Stimulated activated CD8-positive, alpha-beta memory T cell treated with anti-CD3 and anti-CD28 coated beads, Interleukin-12 subunit alpha, Interleukin-12 subunit beta, amount 100 ng/mL, for 24 hours (primary cell): ENCODE measurements around the gene STIMATE.

Source experiments
- DNase-seq: peaks from one replicate; pipeline ENCODE4 v3.0.0-alpha.2; 2020; ENCODE audit errors: extremely low read depth

The STIMATE gene

DNA sequence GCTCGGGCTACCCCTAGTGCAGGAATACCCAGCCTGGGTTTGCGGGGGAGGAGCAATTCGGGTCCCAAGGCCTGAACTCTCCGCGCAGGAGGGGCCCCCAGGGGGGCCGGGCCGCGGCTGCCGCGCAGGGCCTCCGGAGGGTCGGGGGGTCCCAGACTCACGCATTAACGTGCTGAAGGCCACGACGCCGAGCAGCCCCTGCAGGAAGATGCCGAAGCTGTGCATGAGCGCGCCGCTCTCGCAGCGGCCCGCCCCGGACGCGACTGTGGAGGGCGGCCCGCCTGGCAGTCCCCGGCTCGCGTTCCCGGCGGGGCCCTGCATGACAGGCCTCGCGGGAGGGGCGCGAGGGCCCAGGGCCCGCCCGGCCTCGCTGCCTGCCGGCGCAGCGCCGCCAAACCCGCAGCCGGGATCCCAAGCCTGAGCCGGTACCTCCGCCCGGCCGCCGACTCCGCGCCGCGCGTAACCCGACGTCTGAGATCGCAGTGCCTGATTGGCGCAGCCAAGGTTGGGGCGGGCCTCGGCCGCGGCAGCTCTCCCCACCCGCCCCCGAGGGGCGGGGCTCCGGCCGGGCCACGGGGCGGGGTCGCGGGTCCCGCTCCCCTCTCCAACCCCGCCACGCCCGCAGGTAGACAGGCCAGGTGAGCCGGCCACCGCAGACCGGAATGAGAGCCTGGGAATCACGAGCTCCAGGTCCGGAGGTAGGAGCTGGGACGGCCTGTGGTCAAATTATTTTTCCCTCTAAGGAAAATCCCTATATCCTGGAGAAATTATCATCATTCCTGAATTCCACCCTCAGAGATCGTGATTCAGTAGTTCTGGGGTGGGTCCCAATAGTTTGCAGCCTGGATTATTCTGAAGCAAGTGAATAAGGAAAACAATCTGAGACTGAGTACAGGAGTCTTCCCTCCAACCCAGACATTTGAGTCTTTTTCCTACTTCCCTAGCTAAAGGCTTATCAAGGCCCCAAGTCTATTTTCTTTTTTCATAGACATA is at the start of gene STIMATE:
Gene STIMATE, minus strand, starts transcription at position 419 of the 993 bp plus-strand sequence. Its CDS starts 98 bp downstream, at position 321.
- DNase-seq: peak; percentile 64

DNA sequence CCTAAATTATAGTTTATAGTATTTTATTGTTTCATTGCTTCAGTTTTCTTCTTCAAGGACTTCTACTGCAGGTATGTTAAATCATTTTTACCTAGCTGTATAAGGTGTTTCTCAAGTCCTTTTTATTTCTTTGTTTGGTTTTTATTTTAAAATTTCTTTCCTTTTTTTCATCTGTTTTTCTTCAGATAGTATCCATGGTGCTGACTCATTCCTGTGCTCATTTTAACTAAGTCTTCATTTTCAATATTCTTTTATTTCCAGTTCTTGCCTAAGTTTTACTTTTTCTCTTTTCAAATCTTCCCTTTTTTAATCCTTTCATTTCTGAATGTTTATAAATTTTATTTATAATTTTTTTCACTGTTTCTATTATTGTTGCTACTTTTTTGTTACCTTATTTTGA is 42.3 kb upstream of the STIMATE start:
- DNase-seq: no peak

- peak; percentile 7 for DNase-seq
Observed at GRCh38 chr3:52934630-52935530, 37.5 kb upstream of the STIMATE start.

- no peak for DNase-seq
Observed at GRCh38 chr3:52931889-52932288, 34.5 kb upstream of the STIMATE start.

DNA sequence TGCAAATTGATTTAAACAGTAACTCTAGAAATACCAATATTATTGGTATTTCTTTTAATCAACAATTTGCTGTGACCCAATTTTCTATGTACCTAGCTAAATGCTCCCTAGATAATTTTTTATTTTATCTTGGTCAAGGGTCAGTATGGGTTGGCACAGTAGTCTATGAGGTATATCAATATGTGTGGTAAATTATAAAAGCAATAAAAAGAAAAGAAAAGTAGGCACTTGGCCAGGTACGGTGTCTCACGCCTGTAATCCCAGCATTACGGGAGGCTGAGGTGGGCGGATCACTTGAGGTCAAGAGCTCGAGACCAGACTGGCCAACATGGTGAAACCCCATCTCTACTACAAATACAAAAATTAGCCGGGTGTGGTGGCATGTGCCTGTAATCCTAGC is 34.0 kb upstream of the STIMATE start:
- DNase-seq: no peak

- no peak for DNase-seq
Observed at GRCh38 chr3:52930748-52931147, 33.4 kb upstream of the STIMATE start.

DNA sequence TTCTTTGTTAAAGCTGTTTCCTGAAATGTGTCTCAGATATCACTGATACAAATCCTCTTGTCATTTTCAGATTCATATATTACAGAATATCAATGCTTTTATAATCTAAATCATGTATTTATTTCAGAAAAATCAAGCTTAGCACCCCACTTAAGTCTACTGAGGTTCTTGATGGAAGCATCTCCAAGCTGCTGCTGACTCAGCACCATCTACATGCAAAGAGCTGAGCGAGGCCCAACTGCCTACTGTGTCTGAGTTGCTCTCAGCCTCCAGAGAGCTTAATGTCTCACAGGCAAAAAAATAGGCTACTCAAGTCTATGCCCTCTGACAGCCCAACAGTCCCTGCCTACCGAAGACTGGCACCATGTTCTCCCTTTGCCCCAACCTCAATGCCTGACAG is 29.2 kb upstream of the STIMATE start:
- DNase-seq: no peak

- no peak for DNase-seq
Observed at GRCh38 chr3:52925405-52926313, 28.3 kb upstream of the STIMATE start.

- DNase-seq: no peak
Observed at GRCh38 chr3:52923963-52924362, 26.6 kb upstream of the STIMATE start.

GRCh38 chr3:52920841-52921240 is 23.5 kb upstream of the STIMATE start:
- no peak for DNase-seq

- DNase-seq: no peak
Observed at GRCh38 chr3:52917044-52917443, 19.7 kb upstream of the STIMATE start.

DNA sequence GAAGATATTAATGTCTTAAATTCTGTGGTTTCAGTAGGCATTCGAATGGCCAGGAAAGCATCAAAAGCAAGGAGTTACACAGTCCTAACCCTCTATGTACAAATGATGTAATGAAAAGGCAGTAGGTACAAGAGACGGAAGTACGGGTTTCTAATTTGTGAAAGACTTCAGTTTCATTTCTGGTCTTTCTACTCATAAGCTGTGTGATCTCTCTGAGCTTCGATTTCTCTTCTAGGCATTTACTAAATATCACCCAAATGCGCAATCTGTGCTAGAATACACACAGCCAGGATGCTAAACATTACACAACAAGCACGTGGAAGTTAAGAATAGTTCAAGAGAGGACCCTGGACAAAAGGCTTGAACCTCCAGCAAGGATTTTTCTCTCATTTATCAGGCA is 17.9 kb upstream of the STIMATE start:
- no peak for DNase-seq

- no peak for DNase-seq
Observed at GRCh38 chr3:52912885-52913731, 15.8 kb upstream of the STIMATE start.

DNA sequence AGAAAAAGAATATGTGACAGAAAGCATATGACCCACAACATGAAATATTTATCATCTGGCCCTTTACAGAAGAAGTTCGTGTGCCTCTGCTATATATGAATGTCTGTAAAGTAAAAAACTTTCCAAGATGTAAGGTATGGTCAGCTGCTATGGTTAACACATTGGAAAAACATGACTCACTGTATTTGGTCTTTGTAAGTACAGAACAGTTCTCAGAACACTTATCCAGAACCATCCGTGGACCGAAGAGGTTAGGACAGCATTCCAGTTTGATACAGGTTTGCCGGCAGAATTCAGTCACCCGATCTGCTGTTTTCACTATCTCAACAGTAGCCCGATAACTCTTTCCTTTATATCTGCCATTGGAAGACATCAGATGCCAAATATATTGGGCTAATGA is 13.5 kb upstream of the STIMATE start:
- DNase-seq: no peak

DNA sequence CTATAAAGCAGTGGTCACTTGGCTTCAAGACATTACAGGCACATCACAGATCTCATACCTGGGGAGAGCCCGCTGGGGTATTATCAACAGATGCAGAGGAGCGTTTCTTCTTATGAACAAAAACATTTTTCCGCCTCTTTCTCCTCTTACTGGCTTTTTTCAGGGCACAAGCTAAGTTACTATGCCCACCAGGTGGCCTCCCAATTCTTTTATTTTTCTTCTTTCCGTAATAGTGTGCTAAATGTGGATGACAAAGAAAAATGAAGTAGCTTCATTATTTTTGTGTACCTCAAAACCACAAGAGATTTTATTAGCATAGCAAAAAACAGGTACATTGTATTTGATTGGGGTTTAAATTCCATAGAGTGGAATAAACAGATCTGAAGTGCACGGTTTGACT is 10.1 kb upstream of the STIMATE start:
- DNase-seq: no peak

GRCh38 chr3:52904552-52904951 is 7.2 kb upstream of the STIMATE start:
- DNase-seq: no peak

- no peak for DNase-seq
Observed at GRCh38 chr3:52904000-52904399, 6.7 kb upstream of the STIMATE start.

DNA sequence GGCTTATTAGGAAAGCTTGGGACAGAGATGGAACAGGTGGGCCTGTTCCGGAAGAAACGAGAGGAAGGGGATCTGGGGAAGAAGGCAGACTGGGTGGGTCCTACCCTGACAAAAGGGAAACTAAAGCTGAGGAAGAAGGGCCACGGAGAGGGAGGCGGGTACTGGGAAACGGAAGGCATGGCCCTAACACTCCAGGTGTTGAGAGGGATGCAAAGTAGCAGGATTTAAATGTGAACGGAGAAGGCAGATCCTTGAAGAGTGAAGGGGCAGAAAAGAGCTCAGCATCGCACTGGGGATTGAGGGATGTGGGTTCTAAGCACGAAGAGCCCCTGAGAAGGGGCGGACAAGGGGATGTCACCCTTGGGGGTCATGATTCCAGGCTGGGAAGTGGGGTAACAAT is 735 bp downstream of the STIMATE start:
- no peak for DNase-seq

DNA sequence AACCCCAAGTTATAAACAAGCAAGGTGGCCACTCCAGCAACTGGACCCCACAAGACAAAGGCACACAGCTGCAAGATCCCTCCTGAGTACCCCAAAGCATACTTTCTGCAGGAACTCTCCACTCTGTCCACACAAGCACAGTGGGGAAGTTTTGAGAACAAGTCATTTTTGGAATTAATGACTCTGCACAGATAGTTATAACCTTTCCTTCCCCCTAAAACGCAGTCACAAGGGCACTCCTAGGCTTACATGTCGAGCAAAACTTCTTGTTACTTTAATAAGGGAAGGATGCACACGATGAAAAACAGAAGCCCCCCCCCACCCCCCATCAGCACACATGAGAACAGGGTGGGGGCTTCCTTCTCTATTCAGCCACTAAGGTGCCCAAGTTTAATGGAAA is 1.2 kb downstream of the STIMATE start:
- DNase-seq: no peak

- DNase-seq: no peak
Observed at GRCh38 chr3:52895418-52895817, 1.9 kb downstream of the STIMATE start.

- no peak for DNase-seq
Observed at GRCh38 chr3:52894756-52895155, 2.6 kb downstream of the STIMATE start.
